Umbilical cord (tissue), 2 donors: Measurements from ENCODE around the gene FAM162B. TPM values are rescaled to one million over a fixed set of nuclear protein-coding genes. Genes with fewer than 3 reads are reported as not detected.
"Not testable (repeated sequence)": the region's sequence is repeated elsewhere in the genome, so short reads cannot be mapped to it uniquely, and the experiment has no call there.

Experiments
- DNase-seq: peaks from one replicate; pipeline ENCODE4 v3.0.0-alpha.2; 2015; ENCODE audit warnings: low spot score
- total RNA-seq: library from RNA; depleted of rRNA; stranded (reverse); fragments of >200 nt; gene quantifications from one replicate; pipeline ENCODE4 v1.2.3, GENCODE V29; 2014; ENCODE audit warnings: low replicate concordance; ENCODE audit not compliant: insufficient read depth

The FAM162B gene
- 2.2 TPM for total RNA-seq

DNA sequence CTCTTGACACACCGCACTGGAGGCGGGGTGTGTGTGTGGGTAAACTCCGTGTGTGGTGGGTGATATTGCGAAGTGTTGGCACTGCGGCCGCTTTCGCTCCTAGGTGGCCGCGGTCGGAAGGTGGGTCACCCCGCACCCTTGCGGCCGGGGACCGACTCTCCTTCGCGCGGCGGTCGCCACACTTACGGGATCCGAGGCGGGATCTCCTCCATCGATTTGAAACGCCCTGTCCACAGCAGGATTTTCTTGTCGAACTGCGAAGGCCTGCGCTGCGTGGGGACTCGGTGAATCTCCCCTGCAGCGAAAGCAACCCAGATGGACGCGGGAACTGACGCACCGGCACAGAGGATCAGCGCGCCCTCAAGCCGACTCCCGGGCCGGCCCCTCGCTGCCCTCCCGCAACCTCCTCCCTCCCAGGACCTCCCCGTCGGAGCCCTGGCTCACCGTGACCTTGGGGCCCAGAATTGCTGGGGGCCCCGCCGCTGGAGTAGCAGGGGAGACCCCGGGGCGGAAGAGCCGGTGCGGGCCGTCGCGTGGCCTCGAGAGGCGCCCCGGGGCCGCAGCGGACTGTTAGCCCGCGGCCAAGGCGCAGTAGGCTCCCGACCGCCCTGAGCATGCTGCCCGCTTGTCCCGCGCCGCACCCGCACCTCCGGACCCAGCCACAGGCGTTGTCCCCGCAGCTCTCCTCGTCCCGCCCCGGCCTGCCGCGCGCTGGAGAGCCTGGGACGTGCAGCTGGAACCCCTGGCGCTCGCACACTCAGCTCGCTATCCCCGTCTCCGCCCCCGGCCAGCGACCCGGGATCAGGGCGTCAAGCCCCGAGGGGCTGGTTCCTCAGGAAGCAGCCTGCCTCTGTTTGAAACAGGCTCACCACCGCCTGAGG, at the start of gene FAM162B:
FAM162B (minus strand) TSS at position 759 of the 881 bp plus-strand sequence; CDS start at position 616, 143 bp downstream.
- DNase-seq, result peak; percentile 8

DNA sequence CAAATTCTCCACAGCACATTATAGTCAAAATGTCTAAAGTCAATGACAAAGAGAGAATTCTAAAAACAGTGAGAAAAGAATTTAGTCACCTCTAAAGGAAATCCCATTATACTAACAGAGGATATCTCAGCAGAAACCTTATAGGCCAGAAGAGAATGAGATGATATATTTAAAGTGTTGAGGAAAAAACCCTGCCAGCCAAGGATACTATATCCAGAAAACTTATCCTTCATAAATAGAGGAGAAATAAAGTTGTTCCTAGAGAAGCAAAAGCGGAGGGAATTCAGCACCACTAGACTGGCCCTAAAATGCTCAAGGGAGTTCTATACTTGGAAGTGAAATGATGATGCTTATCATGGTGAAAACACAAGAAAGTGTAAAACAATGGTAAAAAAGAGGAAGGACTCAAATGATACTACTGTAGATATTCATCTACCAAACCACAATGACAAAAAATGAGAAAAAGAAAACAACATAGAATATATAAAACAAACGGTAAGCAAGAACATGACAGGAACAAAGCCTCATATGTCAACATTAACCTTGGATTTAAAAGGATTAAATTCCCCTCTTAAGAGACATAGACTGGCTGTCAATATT, 46.6 kb upstream of the FAM162B start:
- DNase-seq, result no peak

- no peak for DNase-seq
Measured at GRCh38 chr6:116801971-116802370, 36.5 kb upstream of the FAM162B start.

- no peak for DNase-seq
Measured at GRCh38 chr6:116799945-116800344, 34.4 kb upstream of the FAM162B start.

GRCh38 chr6:116797585-116797984, 32.1 kb upstream of the FAM162B start:
- DNase-seq, result no peak

DNA sequence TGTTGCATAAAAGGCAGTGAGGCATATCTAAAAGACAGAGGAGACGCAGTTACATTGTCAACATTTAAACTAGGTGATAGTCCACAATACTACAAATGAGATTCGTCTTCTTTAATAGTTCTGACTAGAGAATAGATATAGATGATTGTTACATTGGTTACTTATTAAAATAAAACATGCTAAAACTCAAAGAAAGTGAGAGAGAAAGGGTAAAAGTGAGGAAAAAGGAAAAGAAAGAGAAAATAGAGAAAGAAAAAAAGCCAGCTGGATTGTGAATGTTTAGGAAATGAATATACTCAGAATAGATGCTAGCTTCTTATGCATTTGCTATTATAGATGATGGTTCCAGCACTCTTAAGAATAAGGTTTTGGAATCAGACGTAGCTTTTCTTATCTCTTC, 27.7 kb upstream of the FAM162B start:
- DNase-seq, result no peak

- DNase-seq, result no peak
Measured at GRCh38 chr6:116783852-116784251, 18.3 kb upstream of the FAM162B start.

- DNase-seq, result peak; percentile 55
Measured at GRCh38 chr6:116779573-116780164, 14.2 kb upstream of the FAM162B start.

GRCh38 chr6:116773886-116774285, 8.4 kb upstream of the FAM162B start:
- no peak for DNase-seq

DNA sequence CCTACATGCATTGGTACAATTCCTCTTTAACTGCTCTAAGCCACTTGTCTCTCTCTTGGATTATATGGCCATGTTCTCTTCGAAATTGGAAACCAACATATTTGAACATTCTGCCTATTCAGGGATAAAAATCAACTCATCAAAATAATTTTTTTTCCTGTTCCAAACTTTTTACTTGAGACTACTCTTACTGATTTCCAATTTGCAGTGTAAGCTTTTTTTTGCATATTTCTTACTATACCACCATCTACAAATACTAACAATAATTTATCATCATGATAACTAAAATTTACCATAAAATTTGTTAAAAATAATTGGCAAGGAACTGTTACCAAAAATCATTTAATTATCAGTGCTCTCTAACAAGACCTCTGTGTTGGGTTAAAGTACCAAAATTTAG, 6.9 kb upstream of the FAM162B start:
- DNase-seq, result no peak

DNA sequence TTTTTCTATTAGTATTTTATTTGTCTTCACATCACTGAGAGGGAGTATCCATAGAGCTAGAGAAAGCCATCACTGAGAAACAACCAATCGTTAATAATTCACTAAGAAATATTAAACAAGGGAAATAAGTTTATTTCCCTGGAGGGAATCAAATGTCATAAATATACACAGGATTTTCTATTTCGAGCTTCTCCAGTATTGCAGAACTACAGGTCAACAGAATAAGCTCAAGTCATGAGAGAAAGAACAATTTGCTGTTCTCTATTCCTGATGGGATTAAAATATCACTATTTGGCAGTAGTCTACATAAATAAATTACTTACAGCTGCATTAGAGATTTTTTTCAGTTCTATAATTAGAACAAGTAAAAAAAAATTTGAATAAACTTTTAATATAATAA, 2.2 kb upstream of the FAM162B start:
- DNase-seq, result no peak

DNA sequence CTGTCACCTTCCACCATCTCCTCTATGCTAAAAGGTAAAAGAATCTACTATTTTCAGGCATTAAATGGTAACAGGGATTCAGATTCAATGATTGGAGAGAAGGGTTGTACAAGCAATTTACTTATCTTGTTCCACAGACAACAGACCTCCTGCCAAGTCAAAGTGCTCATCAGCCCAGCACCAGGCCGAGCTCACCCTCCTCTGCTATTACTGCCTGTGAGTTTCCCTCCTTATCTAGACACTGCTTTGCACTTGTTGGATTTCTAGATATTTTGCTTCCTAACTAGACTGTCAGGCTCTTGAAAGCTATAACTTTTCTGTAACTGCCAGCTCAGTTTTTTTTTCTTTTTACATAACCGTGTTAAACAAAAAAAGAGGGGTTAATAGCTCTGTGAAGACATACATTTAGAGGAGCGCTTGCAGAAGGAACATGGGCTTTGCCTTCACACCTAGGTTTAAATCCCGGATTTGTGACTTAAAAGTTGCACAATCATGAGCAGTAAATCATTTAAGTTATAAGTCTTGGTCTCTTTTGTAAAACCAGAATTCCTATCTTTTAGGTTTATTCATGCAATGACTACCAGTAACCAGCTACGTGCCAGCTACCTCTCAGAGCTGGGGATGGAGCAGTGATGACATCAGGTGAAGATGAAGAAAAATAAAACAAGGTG, 1.1 kb upstream of the FAM162B start:
- no peak for DNase-seq

DNA sequence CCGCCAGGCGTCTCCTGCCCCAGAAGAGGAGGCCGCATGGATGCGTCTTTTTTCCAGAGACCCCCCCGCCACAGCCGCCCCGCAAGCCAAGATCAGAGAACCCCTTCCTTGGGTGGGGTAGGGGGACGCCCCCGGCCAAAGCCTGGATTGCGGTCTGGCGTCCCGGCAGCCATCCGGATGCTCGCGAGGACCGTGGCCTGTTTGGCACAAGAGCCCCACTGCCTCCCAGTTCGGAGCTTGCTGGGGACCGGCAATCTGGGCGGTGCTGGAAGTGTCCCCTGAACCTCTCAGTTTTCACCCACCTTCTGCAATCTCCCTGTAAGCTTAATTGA, 924 bp downstream of the FAM162B start:
- DNase-seq, result no peak

DNA sequence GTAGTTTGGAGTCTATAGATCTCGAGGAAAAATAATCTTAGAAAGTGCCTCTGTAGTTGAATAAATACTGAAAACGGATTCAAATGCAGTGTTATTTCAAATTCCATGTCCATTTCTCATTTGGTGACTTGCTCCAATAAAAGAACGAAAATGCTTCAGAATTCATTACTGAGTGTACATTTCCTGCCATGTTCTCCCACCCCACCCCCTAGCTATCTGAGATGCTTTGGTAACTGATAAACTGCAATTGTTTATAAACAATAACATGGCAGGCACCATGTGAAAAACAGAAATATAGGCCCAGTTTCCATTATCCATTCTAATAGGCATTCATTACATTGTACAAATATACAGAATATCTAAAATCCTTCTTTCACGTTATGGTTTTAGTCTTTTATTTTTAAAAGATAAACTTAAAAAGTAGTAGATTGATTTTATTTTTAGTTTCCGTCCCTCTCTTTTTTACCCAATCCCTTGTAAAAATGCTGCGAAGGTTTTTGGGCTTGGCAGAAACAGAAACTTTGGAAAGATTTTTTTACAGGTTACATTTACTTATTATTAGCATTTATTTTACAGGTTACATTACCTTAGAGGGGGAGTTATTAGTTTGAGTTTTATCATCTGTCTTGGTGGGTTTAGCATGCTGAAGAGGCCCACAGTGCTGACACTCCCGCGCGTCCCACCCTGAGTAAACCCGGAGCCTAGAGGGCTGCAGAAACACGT, 1.5 kb downstream of the FAM162B start:
- no peak for DNase-seq

- DNase-seq, result no peak
Measured at GRCh38 chr6:116763048-116763447, 2.5 kb downstream of the FAM162B start.

GRCh38 chr6:116762235-116762634, 3.3 kb downstream of the FAM162B start:
- DNase-seq, result no peak

DNA sequence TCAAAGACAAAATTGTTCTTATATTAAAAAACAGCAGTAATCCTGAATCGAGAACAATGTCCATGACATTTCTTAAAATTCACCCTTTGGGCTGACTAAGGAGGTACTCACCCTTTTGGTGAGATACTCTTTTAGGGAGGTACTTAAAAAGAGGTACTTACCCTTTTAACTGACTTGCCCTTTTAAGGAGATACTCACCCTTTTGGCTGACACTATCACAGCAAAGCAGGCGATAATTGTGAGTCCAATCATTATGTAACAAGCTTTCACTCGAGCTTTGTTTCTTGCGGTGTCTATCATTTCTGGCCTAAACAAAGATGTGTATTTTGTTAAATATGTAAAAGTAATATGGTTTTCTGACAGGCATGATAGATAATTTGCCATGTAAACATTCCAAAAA, 3.7 kb downstream of the FAM162B start:
- no peak for DNase-seq

DNA sequence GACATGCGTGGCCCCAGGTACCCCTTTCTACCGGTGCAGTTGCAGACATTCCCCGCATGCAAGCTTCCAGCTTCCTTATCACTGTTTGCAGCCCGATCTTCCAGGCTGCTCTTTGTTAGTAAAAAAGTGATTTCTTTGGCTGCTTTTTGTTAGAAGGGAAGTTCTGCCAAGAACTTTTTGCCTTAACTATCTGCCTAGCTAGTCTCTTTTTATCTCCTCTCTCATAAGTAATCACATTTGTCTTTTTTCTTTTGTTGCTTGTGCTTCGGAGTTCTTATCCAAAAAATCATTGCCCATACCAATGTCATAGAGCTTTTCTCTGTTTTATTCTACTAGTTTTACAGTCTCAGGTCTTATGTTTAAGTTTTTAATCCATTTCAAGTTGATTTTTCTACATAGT, 20.3 kb downstream of the FAM162B start:
- DNase-seq, result no peak

GRCh38 chr6:116741571-116741970, 23.9 kb downstream of the FAM162B start:
- DNase-seq, result no peak

GRCh38 chr6:116740486-116740885, 25.0 kb downstream of the FAM162B start:
- not testable (repeated sequence) for DNase-seq

GRCh38 chr6:116737004-116737403, 28.5 kb downstream of the FAM162B start:
- DNase-seq, result no peak

DNA sequence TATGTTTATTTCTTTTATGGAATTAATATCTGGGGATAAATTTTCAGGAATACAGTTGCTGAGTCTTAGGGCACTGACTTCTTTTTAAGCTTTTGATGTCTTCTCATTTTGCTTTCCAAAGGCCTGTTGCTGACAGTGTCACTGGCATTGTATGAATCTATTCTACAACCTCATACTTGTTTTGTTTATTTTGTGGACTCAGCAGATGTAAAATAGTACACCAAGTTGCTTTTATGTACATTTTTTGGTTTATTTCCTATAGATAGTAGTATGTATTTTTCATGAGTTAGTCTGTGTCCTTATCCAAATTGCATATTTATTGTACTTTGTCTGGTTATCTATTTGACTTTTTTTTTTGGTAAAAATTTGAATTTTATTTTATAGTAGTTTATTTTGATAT, 35.0 kb downstream of the FAM162B start:
- DNase-seq, result no peak
